ENCODE measurements around the gene RFT1. TPM values are rescaled to one million over a fixed set of nuclear protein-coding genes. Genes with fewer than 3 reads are reported as not detected.

RFT1 gene
- total RNA-seq, 1 experiment from 2014 or later: 33.6 TPM

GRCh38 chr3:53101956-53102355, 28.3 kb downstream of the RFT1 start:
- no peak overlapping the region for H3K9ac ChIP-seq (ENCODE audit: low read length)
- ChIA-PET POLR2A (no interaction called here), RAD21 (ENCODE audit: low non-redundant PET in 1 of 2, low total read pairs in 2 of 2, uncharacterized antibody in 2 of 2, unreplicated experiment in 2 of 2) (no interaction called here), CTCF (no interaction called here)
- BruUV-seq (replicated peaks): no TSS peak
- H4K20me1 ChIP-seq (ENCODE audit: insufficient read depth): no peaks in the 10 kb centered on the region
- no peak for DNase-seq (ENCODE audit: low read depth, low spot score)
- no peak for ATAC-seq
- no peak overlapping the region for H3K4me2 ChIP-seq (ENCODE audit: low read length)
- H3K9me3 ChIP-seq (ENCODE audit: control insufficient read depth in 1 of 2, insufficient read depth in 1 of 2, low read depth in 1 of 2, low read length in 2 of 2): no peaks in the 10 kb centered on the region
- no peaks in the 10 kb centered on the region for H3K27me3 ChIP-seq (ENCODE audit: insufficient read depth, low read length)
- H3K4me3 ChIP-seq (replicated peaks in 1 of 2; ENCODE audit: low read depth in 1 of 2, low read length in 2 of 2): no peak overlapping the region
- no peak overlapping the region for H2AFZ ChIP-seq (ENCODE audit: low read depth, low read length, poor library complexity, severe bottlenecking)
- H3K4me1 ChIP-seq (ENCODE audit: control insufficient read depth in 1 of 2, insufficient read depth in 2 of 2, low read length in 2 of 2): no peaks in the 10 kb centered on the region
- no peak for TF ChIP-seq SIN3A (IDR thresholded peaks at IDR 0.05; ENCODE audit: low read depth)
- no peak for TF ChIP-seq JUND (IDR thresholded peaks at IDR 0.05)
- no peaks in the 10 kb centered on the region for H3K9me2 ChIP-seq (ENCODE audit: insufficient read depth)
- H3K79me2 ChIP-seq (ENCODE audit: insufficient read depth, low read length): no peaks in the 10 kb centered on the region
- H3K27ac ChIP-seq (ENCODE audit: low read depth, low read length): no peak overlapping the region
- H3K36me3 ChIP-seq (ENCODE audit: control insufficient read depth in 1 of 2, insufficient read depth in 2 of 2, low read length in 2 of 2): peaks cover 8 to 21% of the 10 kb centered on the region in 2 experiments
- intact Hi-C loops (cut with micrococcal nuclease): no loop called here

- Histone ChIP-seq H4K20me1 (ENCODE audit: insufficient read depth) (no peaks in the 10 kb centered on the region), H3K27me3 (ENCODE audit: insufficient read depth, low read length) (no peaks in the 10 kb centered on the region), H3K36me3 (ENCODE audit: control insufficient read depth in 1 of 2, insufficient read depth in 2 of 2, low read length in 2 of 2) (peaks cover 8 to 18% of the 10 kb centered on the region in 2 experiments), H2AFZ (ENCODE audit: low read depth, low read length, poor library complexity, severe bottlenecking) (no peak overlapping the region), H3K9me2 (ENCODE audit: insufficient read depth) (no peaks in the 10 kb centered on the region), H3K4me2 (ENCODE audit: low read length) (no peak overlapping the region), H3K27ac (ENCODE audit: low read depth, low read length) (no peak overlapping the region), H3K9me3 (ENCODE audit: control insufficient read depth in 1 of 2, insufficient read depth in 1 of 2, low read depth in 1 of 2, low read length in 2 of 2) (no peaks in the 10 kb centered on the region), H3K4me3 (replicated peaks in 1 of 2; ENCODE audit: low read depth in 1 of 2, low read length in 2 of 2) (no peak overlapping the region), H3K79me2 (ENCODE audit: insufficient read depth, low read length) (no peaks in the 10 kb centered on the region), H3K9ac (ENCODE audit: low read length) (no peak overlapping the region), H3K4me1 (ENCODE audit: control insufficient read depth in 1 of 2, insufficient read depth in 2 of 2, low read length in 2 of 2) (no peaks in the 10 kb centered on the region)
- ChIA-PET CTCF (no interaction called here), RAD21 (ENCODE audit: low non-redundant PET in 1 of 2, low total read pairs in 2 of 2, uncharacterized antibody in 2 of 2, unreplicated experiment in 2 of 2) (no interaction called here), POLR2A (no interaction called here)
- BruUV-seq (replicated peaks): no TSS peak
- ATAC-seq (no peak), DNase-seq (ENCODE audit: low read depth, low spot score) (no peak)
- TF ChIP-seq ELF1 (IDR thresholded peaks at IDR 0.05; ENCODE audit: borderline replicate concordance, low read depth) (no peak), ZNF274 (IDR thresholded peaks at IDR 0.05; ENCODE audit: low read depth, low read length) (no peak), CEBPB (IDR thresholded peaks at IDR 0.05; ENCODE audit: low read depth) (no peak), TCF7L2 (IDR thresholded peaks at IDR 0.05; ENCODE audit: borderline replicate concordance, extremely low read depth, insufficient read depth, insufficient read length) (no peak), ATF3 (IDR thresholded peaks at IDR 0.05) (no peak), CBX3 (IDR thresholded peaks at IDR 0.05; ENCODE audit: low read depth) (no peak), ZBTB33 (IDR thresholded peaks at IDR 0.05; ENCODE audit: extremely low read depth, insufficient replicate concordance, low read length) (no peak), POLR2AphosphoS5 (IDR thresholded peaks at IDR 0.05; ENCODE audit: low read depth, low read length) (no peak), SIN3A (IDR thresholded peaks at IDR 0.05; ENCODE audit: low read depth) (no peak), RAD21 (IDR thresholded peaks at IDR 0.05; ENCODE audit: low read depth) (no peak), ZFX (IDR thresholded peaks at IDR 0.05) (no peak), POLR2A (IDR thresholded peaks at IDR 0.05; ENCODE audit: borderline replicate concordance, extremely low read depth, insufficient read depth, insufficient read length) (no peak), FOSL1 (IDR thresholded peaks at IDR 0.05; ENCODE audit: low read depth) (no peak), EZH2 (IDR thresholded peaks at IDR 0.05) (no peak), EGR1 (IDR thresholded peaks at IDR 0.05; ENCODE audit: low read depth) (no peak), CTCF (IDR thresholded peaks at IDR 0.05 in 2 of 3, conservative IDR thresholded peaks at IDR 0.05 in 1 of 3; ENCODE audit: borderline replicate concordance in 1 of 3, insufficient read depth in 1 of 3, low read depth in 2 of 3, low read length in 2 of 3) (no peak), MAX (IDR thresholded peaks at IDR 0.05) (no peak)
- intact Hi-C loops (cut with micrococcal nuclease): no loop called here
Observed at GRCh38 chr3:53100818-53101466, 29.3 kb downstream of the RFT1 start.
